ENCODE results near the gene LAMP1.
A peak's percentile ranks its signal among the peaks of the same experiment; 100 is the strongest.
"Not testable (repeated sequence)": the region's sequence is repeated elsewhere in the genome, so short reads cannot be mapped to it uniquely, and the experiment has no call there.

LAMP1 gene

GRCh38 chr13:113350938-113351335, 53.9 kb downstream of the LAMP1 start:
- intact Hi-C loops (cut with DNase I) = no loop called here
- DNase-seq = peak in 2 of 10 donors; percentile 29 to 65

GRCh38 chr13:113351514-113352026, 54.5 kb downstream of the LAMP1 start:
- intact Hi-C loops (cut with DNase I) = no loop called here
- DNase-seq = peak in 2 of 10 donors; percentile 58 to 72

- intact Hi-C loops (cut with DNase I) = no loop called here
- peak in 2 of 10 donors; percentile 43 to 52 for DNase-seq
These were observed 56.2 kb downstream of the LAMP1 start for GRCh38 chr13:113353254-113353653.

- intact Hi-C loops (cut with DNase I) = no loop called here
These were observed 58.0 kb downstream of the LAMP1 start for GRCh38 chr13:113354831-113355610.

GRCh38 chr13:113355621-113356020, 58.6 kb downstream of the LAMP1 start:
- DNase-seq = peak in 2 of 10 donors; percentile 51 to 80
- intact Hi-C loops (cut with DNase I) = no loop called here

More at GRCh38 chr13:113354831-113355610, 58.0 kb downstream of the LAMP1 start:
- DNase-seq = peak in 2 of 10 donors; percentile 39 to 79

- DNase-seq = no peak
- intact Hi-C loops (cut with DNase I) = no loop called here
These were observed 59.6 kb downstream of the LAMP1 start for GRCh38 chr13:113356596-113356995.

GRCh38 chr13:113357529-113357928, 60.5 kb downstream of the LAMP1 start:
- intact Hi-C loops (cut with DNase I) = no loop called here
- peak in 1 of 10 donors; percentile 30 for DNase-seq

GRCh38 chr13:113358653-113359190, 61.7 kb downstream of the LAMP1 start:
- intact Hi-C loops (cut with DNase I) = no loop called here
- no peak for DNase-seq

GRCh38 chr13:113359571-113359970, 62.5 kb downstream of the LAMP1 start:
- intact Hi-C loops (cut with DNase I) = no loop called here
- peak in 1 of 10 donors; percentile 24 for DNase-seq

GRCh38 chr13:113360446-113360845, 63.4 kb downstream of the LAMP1 start:
- peak in 1 of 10 donors; percentile 19 for DNase-seq

GRCh38 chr13:113361406-113361805, 64.4 kb downstream of the LAMP1 start:
- intact Hi-C loops (cut with DNase I) = no loop called here
- peak in 1 of 10 donors; percentile 12 for DNase-seq

More at GRCh38 chr13:113360446-113360845, 63.4 kb downstream of the LAMP1 start:
- intact Hi-C loops (cut with DNase I) = no loop called here

- intact Hi-C loops (cut with DNase I) = no loop called here
- peak in 1 of 10 donors; percentile 24 for DNase-seq
These were observed 67.4 kb downstream of the LAMP1 start for GRCh38 chr13:113364311-113364889.

GRCh38 chr13:113364901-113365582, 68.0 kb downstream of the LAMP1 start:
- intact Hi-C loops (cut with DNase I) = no loop called here
- peak in 1 of 10 donors; percentile 76 for DNase-seq

- intact Hi-C loops (cut with DNase I) = no loop called here
- peak in 1 of 10 donors; percentile 77 for DNase-seq
These were observed 68.5 kb downstream of the LAMP1 start for GRCh38 chr13:113365583-113365970.

GRCh38 chr13:113365971-113366588, 69.0 kb downstream of the LAMP1 start:
- DNase-seq = peak in 1 of 10 donors; percentile 71
- intact Hi-C loops (cut with DNase I) = no loop called here

- DNase-seq = no peak
- intact Hi-C loops (cut with DNase I) = no loop called here
These were observed 70.1 kb downstream of the LAMP1 start for GRCh38 chr13:113367020-113367560.

- intact Hi-C loops (cut with DNase I) = no loop called here
- no peak for DNase-seq
These were observed 70.7 kb downstream of the LAMP1 start for GRCh38 chr13:113367771-113368170.

GRCh38 chr13:113368353-113368752, 71.3 kb downstream of the LAMP1 start:
- intact Hi-C loops (cut with DNase I); DNase-seq: not testable (repeated sequence)

GRCh38 chr13:113369189-113369588, 72.2 kb downstream of the LAMP1 start:
- peak in 1 of 10 donors; percentile 82 for DNase-seq
- intact Hi-C loops (cut with DNase I) = no loop called here

GRCh38 chr13:113369881-113370280, 72.8 kb downstream of the LAMP1 start:
- no peak for DNase-seq
- intact Hi-C loops (cut with DNase I) = no loop called here

Data from posterior cingulate gyrus (tissue), 11 donors.